IPS DF 4.7 (cell line): ENCODE data around the gene KDR.

ENCODE experiments used
- DNase-seq: peaks from one replicate; pipeline ENCODE4 v3.0.0-alpha.2; 2013; ENCODE audit warnings: low spot score; ENCODE audit errors: extremely low read depth

KDR gene

GRCh38 chr4:55080174-55080865 is 45.1 kb downstream of the KDR start:
- no peak for DNase-seq

GRCh38 chr4:55079451-55080173 is 45.8 kb downstream of the KDR start:
- no peak for DNase-seq

GRCh38 chr4:55078987-55079386 is 46.4 kb downstream of the KDR start:
- no peak for DNase-seq

GRCh38 chr4:55077577-55077976 is 47.8 kb downstream of the KDR start:
- no peak for DNase-seq

GRCh38 chr4:55075823-55076716 is 49.3 kb downstream of the KDR start:
- DNase-seq: no peak

- DNase-seq: no peak
Observed at GRCh38 chr4:55075376-55075775, 50.0 kb downstream of the KDR start.

- DNase-seq: no peak
Observed at GRCh38 chr4:55074386-55074785, 51.0 kb downstream of the KDR start.

GRCh38 chr4:55071951-55072350 is 53.4 kb downstream of the KDR start:
- DNase-seq: no peak

GRCh38 chr4:55069248-55069647 is 56.1 kb downstream of the KDR start:
- DNase-seq: no peak

- DNase-seq: no peak
Observed at GRCh38 chr4:55068522-55068921, 56.9 kb downstream of the KDR start.

- no peak for DNase-seq
Observed at GRCh38 chr4:55066018-55066417, 59.4 kb downstream of the KDR start.

GRCh38 chr4:55055529-55055928 is 69.9 kb downstream of the KDR start:
- no peak for DNase-seq

GRCh38 chr4:55051532-55051931 is 73.9 kb downstream of the KDR start:
- DNase-seq: no peak

GRCh38 chr4:55050418-55050950 is 74.9 kb downstream of the KDR start:
- no peak for DNase-seq

- no peak for DNase-seq
Observed at GRCh38 chr4:55038176-55038890, 87.1 kb downstream of the KDR start.

- DNase-seq: no peak
Observed at GRCh38 chr4:55037728-55038127, 87.7 kb downstream of the KDR start.

GRCh38 chr4:55036405-55036804 is 89.0 kb downstream of the KDR start:
- no peak for DNase-seq

GRCh38 chr4:55035892-55036291 is 89.5 kb downstream of the KDR start:
- no peak for DNase-seq

GRCh38 chr4:55033296-55033695 is 92.1 kb downstream of the KDR start:
- no peak for DNase-seq

GRCh38 chr4:55032788-55033187 is 92.6 kb downstream of the KDR start:
- DNase-seq: no peak

GRCh38 chr4:55032179-55032578 is 93.2 kb downstream of the KDR start:
- no peak for DNase-seq
